Immature natural killer cell (primary cell): ENCODE results near the gene PAMR1. TPM values are rescaled to one million over a fixed set of nuclear protein-coding genes. Genes with fewer than 3 reads are reported as not detected.

ENCODE experiments used
- DNase-seq, 3 donors: peaks; one replicate each; pipeline ENCODE4 v3.0.0; 2022; ENCODE audit warnings: mixed read lengths in 1 of 3
- H3K27ac Mint-ChIP-seq, 6 donors: one replicate each; pipeline ENCODE4 v1.8.0; 2020; ENCODE audit warnings: mixed read lengths in 6 of 6, mild to moderate bottlenecking in 5 of 6, inconsistent platforms in 4 of 6, moderate library complexity in 3 of 6
- H3K27me3 Mint-ChIP-seq, 3 donors: one replicate each; pipeline ENCODE4 v1.8.0; 2020 to 2021; ENCODE audit warnings: low read depth in 3 of 3, mild to moderate bottlenecking in 3 of 3, mixed read lengths in 3 of 3, moderate library complexity in 3 of 3, inconsistent platforms in 1 of 3
- H3K36me3 Mint-ChIP-seq, 3 donors: one replicate each; pipeline ENCODE4 v1.8.0; 2020; ENCODE audit warnings: mixed read lengths in 3 of 3, inconsistent platforms in 2 of 3, mild to moderate bottlenecking in 2 of 3
- H3K4me1 Mint-ChIP-seq, 2 donors: one replicate each; pipeline ENCODE4 v1.8.0; 2020; ENCODE audit warnings: inconsistent platforms in 2 of 2, mild to moderate bottlenecking in 2 of 2, mixed read lengths in 2 of 2, moderate library complexity in 1 of 2
- H3K4me3 Mint-ChIP-seq, 5 donors: one replicate each; pipeline ENCODE4 v1.8.0; 2020; ENCODE audit warnings: mild to moderate bottlenecking in 5 of 5, mixed read lengths in 5 of 5, inconsistent platforms in 3 of 5, moderate library complexity in 3 of 5
- H3K9me3 Mint-ChIP-seq, 6 donors: one replicate each; pipeline ENCODE4 v1.8.0; 2020; ENCODE audit warnings: mild to moderate bottlenecking in 6 of 6, mixed read lengths in 6 of 6, inconsistent platforms in 4 of 6, moderate library complexity in 3 of 6
- polyA plus RNA-seq, 3 donors: library from polyadenylated mRNA; unstranded; fragments of 300-500 nt; fragmentation: Illumina TruSeq; gene quantifications; one replicate each; pipeline ENCODE4 v1.2.3, GENCODE V29; 2021

PAMR1 gene
- polyA plus RNA-seq, 3 donors from 2014 or later = not detected

GRCh38 chr11:35413598-35413997, 111.8 kb downstream of the PAMR1 start:
- Mint-ChIP-seq H3K27ac (no peak overlapping the region), H3K4me3 (no peak overlapping the region), H3K27me3 (peaks cover 11 to 18% (median 14%) of the 10 kb centered on the region in 3 donors), H3K9me3 (no peaks in the 10 kb centered on the region), H3K36me3 (peaks cover 0 to 3% (median 0%) of the 10 kb centered on the region in 3 donors), H3K4me1 (no peaks in the 10 kb centered on the region)
- DNase-seq = no peak

GRCh38 chr11:35412285-35412684, 113.1 kb downstream of the PAMR1 start:
- Mint-ChIP-seq H3K27me3 (peaks cover 8 to 18% (median 9%) of the 10 kb centered on the region in 3 donors), H3K4me1 (no peaks in the 10 kb centered on the region), H3K36me3 (no peaks in the 10 kb centered on the region), H3K27ac (no peak overlapping the region), H3K9me3 (no peaks in the 10 kb centered on the region), H3K4me3 (no peak overlapping the region)
- DNase-seq = no peak

- no peak overlapping the region for H3K4me3 Mint-ChIP-seq
- peaks cover 0 to 3% (median 3%) of the 10 kb centered on the region in 3 donors for H3K27me3 Mint-ChIP-seq
- no peak for DNase-seq
- H3K4me1 Mint-ChIP-seq = no peaks in the 10 kb centered on the region
- no peaks in the 10 kb centered on the region for H3K9me3 Mint-ChIP-seq
- H3K27ac Mint-ChIP-seq = no peak overlapping the region
- H3K36me3 Mint-ChIP-seq = no peaks in the 10 kb centered on the region
Observed at GRCh38 chr11:35407041-35407440, 118.4 kb downstream of the PAMR1 start.

GRCh38 chr11:35404388-35404775, 121.0 kb downstream of the PAMR1 start:
- peaks cover 0 to 3% (median 1%) of the 10 kb centered on the region in 3 donors for H3K27me3 Mint-ChIP-seq
- no peaks in the 10 kb centered on the region for H3K9me3 Mint-ChIP-seq
- H3K4me3 Mint-ChIP-seq = peak overlapping the region in 1 of 5 donors; percentile 51
- H3K27ac Mint-ChIP-seq = no peak overlapping the region
- DNase-seq = no peak
- no peaks in the 10 kb centered on the region for H3K36me3 Mint-ChIP-seq
- H3K4me1 Mint-ChIP-seq = no peaks in the 10 kb centered on the region

GRCh38 chr11:35403765-35404387, 121.5 kb downstream of the PAMR1 start:
- Mint-ChIP-seq H3K4me1 (no peaks in the 10 kb centered on the region), H3K27me3 (peaks cover 0 to 3% (median 1%) of the 10 kb centered on the region in 3 donors), H3K4me3 (no peak overlapping the region), H3K36me3 (no peaks in the 10 kb centered on the region), H3K27ac (no peak overlapping the region), H3K9me3 (no peaks in the 10 kb centered on the region)
- no peak for DNase-seq

GRCh38 chr11:35402751-35403660, 122.4 kb downstream of the PAMR1 start:
- H3K4me3 Mint-ChIP-seq = no peak overlapping the region
- no peaks in the 10 kb centered on the region for H3K36me3 Mint-ChIP-seq
- H3K9me3 Mint-ChIP-seq = peaks cover 0 to 2% (median 0%) of the 10 kb centered on the region in 6 donors
- DNase-seq = no peak
- peaks cover 1 to 4% (median 3%) of the 10 kb centered on the region in 3 donors for H3K27me3 Mint-ChIP-seq
- H3K27ac Mint-ChIP-seq = no peak overlapping the region
- no peaks in the 10 kb centered on the region for H3K4me1 Mint-ChIP-seq

GRCh38 chr11:35398881-35399280, 126.5 kb downstream of the PAMR1 start:
- H3K4me3 Mint-ChIP-seq = no peak overlapping the region
- H3K27me3 Mint-ChIP-seq = peaks cover 3 to 4% (median 3%) of the 10 kb centered on the region in 3 donors
- no peaks in the 10 kb centered on the region for H3K36me3 Mint-ChIP-seq
- H3K27ac Mint-ChIP-seq = no peak overlapping the region
- DNase-seq = no peak
- H3K4me1 Mint-ChIP-seq = no peaks in the 10 kb centered on the region
- peaks cover 0 to 2% (median 0%) of the 10 kb centered on the region in 6 donors for H3K9me3 Mint-ChIP-seq

GRCh38 chr11:35394941-35395340, 130.5 kb downstream of the PAMR1 start:
- Mint-ChIP-seq H3K4me1 (peaks cover 0 to 9% of the 10 kb centered on the region in 2 donors), H3K27me3 (peaks cover 2 to 7% (median 2%) of the 10 kb centered on the region in 3 donors), H3K9me3 (peaks cover 0 to 2% (median 0%) of the 10 kb centered on the region in 6 donors), H3K36me3 (no peaks in the 10 kb centered on the region), H3K27ac (no peak overlapping the region), H3K4me3 (no peak overlapping the region)
- no peak for DNase-seq

- peaks cover 2 to 3% (median 2%) of the 10 kb centered on the region in 3 donors for H3K27me3 Mint-ChIP-seq
Observed at GRCh38 chr11:35393098-35393497, 132.3 kb downstream of the PAMR1 start.

GRCh38 chr11:35391922-35392688, 133.3 kb downstream of the PAMR1 start:
- Mint-ChIP-seq H3K4me3 (peak overlapping the region in 1 of 5 donors; percentile 51), H3K27me3 (peaks cover 2 to 3% (median 2%) of the 10 kb centered on the region in 3 donors), H3K36me3 (no peaks in the 10 kb centered on the region), H3K9me3 (no peaks in the 10 kb centered on the region), H3K27ac (peak overlapping the region in 1 of 6 donors; percentile 21), H3K4me1 (peaks cover 0 to 9% of the 10 kb centered on the region in 2 donors)
- peak; percentile 64 to 72 (median 64) for DNase-seq

More at GRCh38 chr11:35393098-35393497, 132.3 kb downstream of the PAMR1 start:
- DNase-seq = no peak
- Mint-ChIP-seq H3K27ac (no peak overlapping the region), H3K36me3 (no peaks in the 10 kb centered on the region), H3K4me3 (no peak overlapping the region), H3K4me1 (peaks cover 0 to 9% of the 10 kb centered on the region in 2 donors), H3K9me3 (no peaks in the 10 kb centered on the region)

GRCh38 chr11:35390737-35391682, 134.4 kb downstream of the PAMR1 start:
- Mint-ChIP-seq H3K27me3 (peaks cover 0 to 3% (median 2%) of the 10 kb centered on the region in 3 donors), H3K27ac (peak overlapping the region in 1 of 6 donors; percentile 16), H3K4me1 (peaks cover 0 to 9% of the 10 kb centered on the region in 2 donors), H3K9me3 (no peaks in the 10 kb centered on the region), H3K36me3 (no peaks in the 10 kb centered on the region), H3K4me3 (no peak overlapping the region)
- no peak for DNase-seq

- Mint-ChIP-seq H3K9me3 (no peaks in the 10 kb centered on the region), H3K27me3 (peaks cover 0 to 3% (median 2%) of the 10 kb centered on the region in 3 donors), H3K4me3 (no peak overlapping the region), H3K36me3 (no peaks in the 10 kb centered on the region), H3K27ac (no peak overlapping the region), H3K4me1 (peaks cover 0 to 9% of the 10 kb centered on the region in 2 donors)
- no peak for DNase-seq
Observed at GRCh38 chr11:35389897-35390465, 135.4 kb downstream of the PAMR1 start.
